SK-N-SH (cell line): ENCODE data around the gene ZNF516.

Experiments used
- ELF1 ChIP-seq: IDR thresholded peaks from 2 replicates; pipeline ENCODE4 v1.4.0; 2012
- EZH2phosphoT487 ChIP-seq: fragments of 200-600 bp; sonication (generic); IDR thresholded peaks from 2 replicates; pipeline ENCODE4 v1.6.1; 2017; ENCODE audit warnings: low read depth, mixed run types, mild to moderate bottlenecking, antibody characterized with exemption, moderate library complexity, borderline replicate concordance
- GATA2 ChIP-seq: sonication (generic); formaldehyde crosslinking; IDR thresholded peaks from 2 replicates; pipeline ENCODE4 v1.5.0; 2020; ENCODE audit warnings: mild to moderate bottlenecking, missing genetic modification reagents
- JUND ChIP-seq: IDR thresholded peaks from 2 replicates; pipeline ENCODE4 v1.4.0; 2012
- POLR2AphosphoS5 ChIP-seq: IDR thresholded peaks from 2 replicates; pipeline ENCODE4 v1.6.1; 2012; ENCODE audit warnings: low read depth, low read length
- RFX5 ChIP-seq: IDR thresholded peaks from 2 replicates; pipeline ENCODE4 v1.6.1; 2012; ENCODE audit warnings: mild to moderate bottlenecking, improper control_type of control experiment, low read length
- YY1 ChIP-seq: IDR thresholded peaks from 2 replicates; pipeline ENCODE4 v1.4.0; 2012; ENCODE audit warnings: low read depth, mild to moderate bottlenecking
- TF ChIP-seq, protein P1 (sequence below): fragments of 200-600 bp; sonication (generic); IDR thresholded peaks from 2 replicates; pipeline ENCODE4 v1.6.1; 2017; ENCODE audit warnings: antibody characterized with exemption, mild to moderate bottlenecking, moderate library complexity

DNA sequence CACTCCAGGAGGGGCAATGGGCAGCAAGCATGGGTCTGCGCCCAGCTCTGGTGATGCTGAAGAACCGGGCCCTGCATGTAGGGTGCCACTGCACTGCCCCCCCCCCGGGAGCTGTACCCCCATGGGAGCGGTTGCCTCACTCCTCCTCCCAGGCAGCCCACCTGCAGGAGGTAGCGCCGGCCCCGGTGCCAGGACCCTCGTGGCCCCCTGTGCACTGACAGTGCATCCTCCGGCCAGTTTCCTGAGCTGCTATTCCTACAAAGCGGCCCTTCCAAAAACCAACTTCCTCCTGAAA, 109.4 kb downstream of the ZNF516 start:
- TF ChIP-seq GATA2 (CRISPR knock-in tag) (no peak), POLR2AphosphoS5 (no peak), YY1 (no peak), RFX5 (no peak), EZH2phosphoT487 (no peak), JUND (no peak), ELF1 (no peak)
- TF ChIP-seq, protein P1, sequence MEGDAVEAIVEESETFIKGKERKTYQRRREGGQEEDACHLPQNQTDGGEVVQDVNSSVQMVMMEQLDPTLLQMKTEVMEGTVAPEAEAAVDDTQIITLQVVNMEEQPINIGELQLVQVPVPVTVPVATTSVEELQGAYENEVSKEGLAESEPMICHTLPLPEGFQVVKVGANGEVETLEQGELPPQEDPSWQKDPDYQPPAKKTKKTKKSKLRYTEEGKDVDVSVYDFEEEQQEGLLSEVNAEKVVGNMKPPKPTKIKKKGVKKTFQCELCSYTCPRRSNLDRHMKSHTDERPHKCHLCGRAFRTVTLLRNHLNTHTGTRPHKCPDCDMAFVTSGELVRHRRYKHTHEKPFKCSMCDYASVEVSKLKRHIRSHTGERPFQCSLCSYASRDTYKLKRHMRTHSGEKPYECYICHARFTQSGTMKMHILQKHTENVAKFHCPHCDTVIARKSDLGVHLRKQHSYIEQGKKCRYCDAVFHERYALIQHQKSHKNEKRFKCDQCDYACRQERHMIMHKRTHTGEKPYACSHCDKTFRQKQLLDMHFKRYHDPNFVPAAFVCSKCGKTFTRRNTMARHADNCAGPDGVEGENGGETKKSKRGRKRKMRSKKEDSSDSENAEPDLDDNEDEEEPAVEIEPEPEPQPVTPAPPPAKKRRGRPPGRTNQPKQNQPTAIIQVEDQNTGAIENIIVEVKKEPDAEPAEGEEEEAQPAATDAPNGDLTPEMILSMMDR = no peak
